ENCODE data around the gene DMBT1.

The DMBT1 gene

GRCh38 chr10:122531939-122532338 lies 28.6 kb upstream of the DMBT1 start:
- Histone ChIP-seq H3K9me3 (ENCODE audit: control insufficient read depth, low read length) (no peaks in the 10 kb centered on the region), H3K4me3 (ENCODE audit: low read depth, low read length) (no peak overlapping the region), H3K4me1 (no peaks in the 10 kb centered on the region), H3K4me2 (ENCODE audit: low read length) (no peak overlapping the region), H3K36me3 (ENCODE audit: control insufficient read depth, insufficient read depth, low read length) (no peaks in the 10 kb centered on the region), H3K9ac (no peak overlapping the region), H3K27ac (no peak overlapping the region), H2AFZ (no peak overlapping the region), H3K79me2 (no peaks in the 10 kb centered on the region), H3K27me3 (ENCODE audit: control insufficient read depth, insufficient read depth, low read length) (no peaks in the 10 kb centered on the region)
- TF ChIP-seq, protein P1, sequence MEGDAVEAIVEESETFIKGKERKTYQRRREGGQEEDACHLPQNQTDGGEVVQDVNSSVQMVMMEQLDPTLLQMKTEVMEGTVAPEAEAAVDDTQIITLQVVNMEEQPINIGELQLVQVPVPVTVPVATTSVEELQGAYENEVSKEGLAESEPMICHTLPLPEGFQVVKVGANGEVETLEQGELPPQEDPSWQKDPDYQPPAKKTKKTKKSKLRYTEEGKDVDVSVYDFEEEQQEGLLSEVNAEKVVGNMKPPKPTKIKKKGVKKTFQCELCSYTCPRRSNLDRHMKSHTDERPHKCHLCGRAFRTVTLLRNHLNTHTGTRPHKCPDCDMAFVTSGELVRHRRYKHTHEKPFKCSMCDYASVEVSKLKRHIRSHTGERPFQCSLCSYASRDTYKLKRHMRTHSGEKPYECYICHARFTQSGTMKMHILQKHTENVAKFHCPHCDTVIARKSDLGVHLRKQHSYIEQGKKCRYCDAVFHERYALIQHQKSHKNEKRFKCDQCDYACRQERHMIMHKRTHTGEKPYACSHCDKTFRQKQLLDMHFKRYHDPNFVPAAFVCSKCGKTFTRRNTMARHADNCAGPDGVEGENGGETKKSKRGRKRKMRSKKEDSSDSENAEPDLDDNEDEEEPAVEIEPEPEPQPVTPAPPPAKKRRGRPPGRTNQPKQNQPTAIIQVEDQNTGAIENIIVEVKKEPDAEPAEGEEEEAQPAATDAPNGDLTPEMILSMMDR (IDR thresholded peaks at IDR 0.05): no peak

GRCh38 chr10:122532601-122533296 lies 27.8 kb upstream of the DMBT1 start:
- TF ChIP-seq, protein P1 (IDR thresholded peaks at IDR 0.05): no peak

GRCh38 chr10:122537545-122537944 lies 23.0 kb upstream of the DMBT1 start:
- Histone ChIP-seq H3K4me3 (ENCODE audit: low read depth, low read length) (no peak overlapping the region), H2AFZ (no peak overlapping the region), H3K9me3 (ENCODE audit: control insufficient read depth, low read length) (no peaks in the 10 kb centered on the region), H3K4me1 (no peaks in the 10 kb centered on the region), H3K27ac (no peak overlapping the region), H3K79me2 (no peaks in the 10 kb centered on the region), H3K27me3 (ENCODE audit: control insufficient read depth, insufficient read depth, low read length) (no peaks in the 10 kb centered on the region), H3K9ac (no peak overlapping the region), H3K4me2 (ENCODE audit: low read length) (no peak overlapping the region), H3K36me3 (ENCODE audit: control insufficient read depth, insufficient read depth, low read length) (no peaks in the 10 kb centered on the region)
- TF ChIP-seq, protein P1 (IDR thresholded peaks at IDR 0.05): no peak

More at GRCh38 chr10:122532601-122533296, 27.8 kb upstream of the DMBT1 start:
- no peaks in the 10 kb centered on the region for H3K36me3 ChIP-seq (ENCODE audit: control insufficient read depth, insufficient read depth, low read length)
- no peaks in the 10 kb centered on the region for H3K4me1 ChIP-seq
- H3K79me2 ChIP-seq: no peaks in the 10 kb centered on the region
- H3K27me3 ChIP-seq (ENCODE audit: control insufficient read depth, insufficient read depth, low read length): no peaks in the 10 kb centered on the region
- H3K9me3 ChIP-seq (ENCODE audit: control insufficient read depth, low read length): no peaks in the 10 kb centered on the region
- no peak overlapping the region for H2AFZ ChIP-seq
- H3K4me3 ChIP-seq (ENCODE audit: low read depth, low read length): no peak overlapping the region
- no peak overlapping the region for H3K27ac ChIP-seq
- H3K4me2 ChIP-seq (ENCODE audit: low read length): no peak overlapping the region
- H3K9ac ChIP-seq: no peak overlapping the region

DNA sequence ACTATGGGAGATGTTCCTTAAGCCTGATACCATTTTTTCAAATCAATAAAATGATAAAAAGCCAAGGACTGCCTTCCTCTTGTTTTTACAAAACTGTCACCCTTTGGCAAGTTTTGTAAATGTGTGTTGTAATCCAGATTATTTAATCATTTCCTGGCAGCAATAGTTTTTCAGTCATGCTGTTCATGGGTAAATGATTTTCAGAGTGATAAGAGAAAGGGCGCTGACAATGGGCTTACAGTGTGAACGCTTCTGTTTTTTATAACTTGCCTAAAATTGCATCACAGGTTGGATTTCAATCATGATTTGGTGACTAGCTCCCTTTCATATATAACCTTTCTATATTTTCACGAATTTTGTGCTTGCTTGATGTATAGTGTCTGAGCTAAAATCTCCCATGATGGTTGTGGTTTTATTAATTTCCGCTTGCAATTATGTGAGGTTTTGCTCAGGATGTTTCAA lies 19.0 kb upstream of the DMBT1 start:
- Histone ChIP-seq H3K27ac (no peak overlapping the region), H3K36me3 (ENCODE audit: control insufficient read depth, insufficient read depth, low read length) (no peaks in the 10 kb centered on the region)
- TF ChIP-seq, protein P1 (IDR thresholded peaks at IDR 0.05): no peak

More for the DNA sequence above, 19.0 kb upstream of the DMBT1 start:
- Histone ChIP-seq H2AFZ (no peak overlapping the region), H3K79me2 (no peaks in the 10 kb centered on the region), H3K4me2 (ENCODE audit: low read length) (no peak overlapping the region), H3K27me3 (ENCODE audit: control insufficient read depth, insufficient read depth, low read length) (no peaks in the 10 kb centered on the region), H3K9me3 (ENCODE audit: control insufficient read depth, low read length) (no peaks in the 10 kb centered on the region), H3K4me3 (ENCODE audit: low read depth, low read length) (no peak overlapping the region), H3K4me1 (no peaks in the 10 kb centered on the region), H3K9ac (no peak overlapping the region)
